HEK293T (cell line): ENCODE measurements around the gene BRCA1.

ENCODE experiments used
- ARNT ChIP-seq: fragments of 450-650 bp; IDR thresholded peaks from 2 replicates; pipeline ENCODE4 v1.6.1; 2017; ENCODE audit warnings: mild to moderate bottlenecking
- BHLHE40 ChIP-seq: fragments of 450-650 bp; IDR thresholded peaks from 2 replicates; pipeline ENCODE4 v1.6.1; 2016; ENCODE audit warnings: mild to moderate bottlenecking, moderate library complexity, borderline replicate concordance
- CTBP1 ChIP-seq: fragments of 450-650 bp; IDR thresholded peaks from 2 replicates; pipeline ENCODE4 v1.6.1; 2016; ENCODE audit warnings: borderline replicate concordance
- ELF4 ChIP-seq: fragments of 450-650 bp; IDR thresholded peaks from 2 replicates; pipeline ENCODE4 v1.6.1; 2017; ENCODE audit warnings: antibody characterized with exemption
- FOXA1 ChIP-seq: fragments of 450-650 bp; IDR thresholded peaks from 2 replicates; pipeline ENCODE4 v1.6.1; 2016; ENCODE audit warnings: mild to moderate bottlenecking
- FOXK2 ChIP-seq: fragments of 450-650 bp; IDR thresholded peaks from 2 replicates; pipeline ENCODE4 v1.6.1; 2016; ENCODE audit warnings: mild to moderate bottlenecking
- FOXM1 ChIP-seq: fragments of 450-650 bp; IDR thresholded peaks from 2 replicates; pipeline ENCODE4 v1.6.1; 2017; ENCODE audit warnings: mild to moderate bottlenecking, borderline replicate concordance
- HDGF ChIP-seq: fragments of 450-650 bp; IDR thresholded peaks from 2 replicates; pipeline ENCODE4 v1.6.1; 2017; ENCODE audit warnings: antibody characterized with exemption, borderline replicate concordance
- LEF1 ChIP-seq: fragments of 450-650 bp; IDR thresholded peaks from 2 replicates; pipeline ENCODE4 v1.6.1; 2017; ENCODE audit warnings: mild to moderate bottlenecking, borderline replicate concordance
- SP1 ChIP-seq: fragments of 450-650 bp; IDR thresholded peaks from 2 replicates; pipeline ENCODE4 v1.6.1; 2017
- SUZ12 ChIP-seq: fragments of 450-650 bp; IDR thresholded peaks from 2 replicates; pipeline ENCODE4 v1.6.1; 2016; ENCODE audit warnings: mild to moderate bottlenecking
- TARDBP ChIP-seq: fragments of 450-650 bp; IDR thresholded peaks from 2 replicates; pipeline ENCODE4 v1.6.1; 2016
- ZNF384 ChIP-seq: fragments of 450-650 bp; IDR thresholded peaks from 2 replicates; pipeline ENCODE4 v1.6.1; 2016

GRCh38 chr17:43020789-43021740 is 104.1 kb downstream of the BRCA1 start:
- TF ChIP-seq ELF4 (no peak), CTBP1 (no peak), TARDBP (no peak), FOXK2 (no peak), BHLHE40 (no peak), FOXM1 (no peak; the same call in 1 of the 2 replicates), SP1 (no peak), SUZ12 (no peak), FOXA1 (no peak), LEF1 (no peak), ARNT (no peak), HDGF (no peak), ZNF384 (no peak)
